IPS DF 4.7 (cell line): ENCODE measurements around the gene BRINP3.
"Not testable (repeated sequence)": the region's sequence is repeated elsewhere in the genome, so short reads cannot be mapped to it uniquely, and the experiment has no call there.

Experiments
- DNase-seq: peaks from one replicate; pipeline ENCODE4 v3.0.0-alpha.2; 2013; ENCODE audit warnings: low spot score; ENCODE audit errors: extremely low read depth

Gene BRINP3

DNA sequence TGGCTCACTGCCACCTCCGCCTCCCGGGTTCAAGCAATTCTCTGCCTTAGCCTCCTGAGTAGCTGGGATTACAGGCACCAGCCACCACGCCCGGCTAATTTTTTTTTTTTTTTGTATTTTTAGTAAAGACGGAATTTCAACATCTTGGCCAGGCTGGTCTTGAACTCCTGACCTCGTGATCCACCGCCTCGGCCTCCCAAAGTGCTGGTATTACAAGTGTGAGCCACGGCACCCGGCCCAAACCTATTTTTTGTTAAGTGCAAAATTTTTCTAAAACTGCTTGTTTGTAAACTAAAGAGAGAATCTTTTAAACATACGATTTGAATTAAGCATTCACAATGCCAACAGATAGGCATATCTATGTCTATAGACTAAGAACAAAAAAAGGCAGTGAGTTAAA, 357.1 kb downstream of the BRINP3 start:
- not testable (repeated sequence) for DNase-seq

DNA sequence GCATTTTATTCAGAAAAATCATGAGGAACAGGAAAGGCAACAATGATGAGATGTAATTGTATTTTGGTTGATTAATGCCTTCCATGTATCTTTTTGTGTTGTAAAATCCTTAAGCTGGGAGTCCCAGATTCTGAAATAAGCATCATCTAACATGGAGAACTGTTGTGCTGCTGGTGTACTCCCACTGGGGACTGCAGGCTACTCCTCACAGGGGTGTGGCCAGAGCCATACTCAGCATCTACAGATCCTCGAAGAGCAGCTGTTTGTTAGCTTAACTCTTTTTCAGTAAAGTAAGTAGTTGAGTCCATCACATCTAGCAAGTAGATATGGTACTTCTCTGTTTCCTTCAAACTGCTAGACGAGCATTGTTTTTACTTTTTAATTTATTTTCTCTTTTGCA, 358.0 kb downstream of the BRINP3 start:
- no peak for DNase-seq

DNA sequence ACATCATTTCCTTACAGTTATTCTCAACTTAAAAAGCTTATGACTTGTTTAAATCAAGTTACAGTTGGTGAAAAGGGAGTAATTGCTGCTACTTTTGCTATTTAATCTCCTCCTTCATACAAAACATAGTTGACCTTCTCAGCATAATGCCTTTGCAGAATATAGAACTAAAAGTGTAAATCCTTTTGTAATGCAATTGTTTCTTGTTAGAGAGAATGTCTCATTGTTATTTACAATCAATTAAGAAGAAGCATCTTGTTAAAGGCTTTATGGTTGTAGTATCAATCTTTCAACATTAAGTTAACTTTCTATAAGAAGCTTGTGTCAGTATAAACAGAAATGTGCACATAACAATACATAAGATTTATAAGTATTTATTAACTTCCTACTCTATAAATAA, 360.7 kb downstream of the BRINP3 start:
- DNase-seq: no peak

DNA sequence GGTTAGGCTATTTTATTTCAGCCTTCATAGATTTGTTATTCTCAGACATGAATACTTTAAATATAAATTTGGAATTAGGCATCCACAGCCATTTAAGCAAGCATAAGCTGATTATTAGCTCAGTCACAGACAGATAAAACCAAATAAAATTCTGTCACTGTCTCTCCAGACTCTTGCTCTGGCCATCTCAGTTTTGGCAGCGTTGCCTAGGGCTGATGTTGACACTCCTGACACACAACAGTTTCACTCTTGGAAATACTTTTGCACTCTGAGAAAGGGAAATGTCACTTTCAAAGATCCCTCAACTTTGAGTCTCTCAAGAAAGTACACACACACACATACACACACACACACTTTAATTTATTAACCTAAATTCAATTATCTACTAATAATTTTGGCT, 372.7 kb downstream of the BRINP3 start:
- DNase-seq: no peak

DNA sequence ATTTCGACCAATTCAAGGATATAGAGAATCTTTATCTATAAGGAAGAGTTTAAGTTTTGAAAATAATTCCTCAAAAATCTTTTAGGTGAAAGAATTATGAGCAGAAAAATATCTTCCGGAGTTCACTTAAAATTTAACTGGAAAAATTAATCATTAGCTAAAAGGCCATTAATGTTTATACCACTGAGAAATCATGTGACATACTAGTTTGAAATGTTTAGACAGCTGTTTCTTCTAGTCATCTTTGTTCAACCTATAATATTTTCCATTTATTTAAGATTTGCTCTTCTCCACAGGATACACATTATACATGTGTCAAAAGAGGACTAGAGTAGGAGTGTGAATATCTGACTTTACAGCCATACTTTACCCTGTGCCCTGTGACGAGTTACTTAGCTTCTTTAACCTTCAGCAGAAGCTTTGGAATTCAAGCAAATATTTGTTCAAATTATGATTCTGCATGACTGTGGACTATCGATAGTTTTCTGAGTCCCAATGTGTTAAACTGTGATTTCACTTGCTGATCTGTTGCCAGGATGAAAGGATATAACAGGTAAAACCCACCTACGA, 374.8 kb downstream of the BRINP3 start:
- DNase-seq: no peak

DNA sequence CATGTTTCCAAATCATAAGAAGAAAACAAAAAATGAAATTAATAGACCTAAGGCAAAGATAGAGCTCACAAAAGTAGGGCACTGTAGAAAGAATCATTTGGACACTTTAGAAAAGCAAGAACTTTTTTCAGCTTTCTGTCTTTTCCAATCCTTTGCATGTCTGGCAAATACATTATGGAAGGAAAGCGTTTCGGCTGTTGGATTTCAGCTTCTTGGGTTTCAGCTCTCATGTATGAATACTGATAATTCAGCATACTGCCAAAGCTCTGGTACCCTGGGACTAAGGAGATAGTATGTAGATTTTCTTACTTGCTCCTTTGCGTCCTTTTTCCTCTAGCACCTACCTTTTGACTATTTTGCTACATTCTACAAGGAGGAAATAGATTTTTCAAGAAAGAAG, 375.9 kb downstream of the BRINP3 start:
- DNase-seq: no peak

DNA sequence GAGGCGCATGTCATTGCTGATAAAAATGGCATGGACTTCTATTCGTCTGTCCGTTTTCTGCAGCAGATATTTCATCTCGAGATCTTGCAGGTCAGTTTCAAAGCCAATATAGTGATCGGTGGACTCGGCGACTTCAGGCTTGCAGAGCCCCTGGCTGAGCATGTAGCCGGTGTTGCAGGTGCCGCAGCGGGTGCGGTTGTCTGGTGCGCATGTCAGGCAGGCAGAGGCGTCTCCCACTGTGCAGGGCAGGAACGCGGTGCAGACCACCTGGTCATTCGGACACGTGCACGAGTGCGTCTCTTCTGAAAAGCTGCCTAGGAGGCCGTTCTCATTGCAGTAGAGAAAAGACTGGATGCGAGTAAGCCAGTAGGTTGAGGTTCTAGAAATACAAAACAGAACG, 378.9 kb downstream of the BRINP3 start:
- no peak for DNase-seq

DNA sequence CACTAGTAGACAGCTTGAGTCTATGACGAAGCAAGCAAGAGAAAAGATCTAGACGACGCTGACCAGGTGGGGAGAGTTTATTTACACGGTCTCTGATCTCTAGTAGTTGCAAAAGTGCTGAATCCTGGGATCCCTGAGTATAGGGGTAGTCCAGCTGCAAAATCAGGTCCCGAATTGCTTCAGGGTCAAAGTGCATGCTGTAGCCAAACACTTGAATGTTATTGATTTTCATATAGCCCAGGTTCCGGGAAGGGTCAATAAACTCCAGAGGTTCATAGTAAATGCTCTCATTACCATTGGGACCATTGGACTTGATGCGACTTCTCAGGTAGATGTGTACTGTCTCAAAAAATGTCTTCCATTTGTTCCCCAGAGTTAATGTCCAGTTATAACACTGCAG, 379.6 kb downstream of the BRINP3 start:
- DNase-seq: no peak

DNA sequence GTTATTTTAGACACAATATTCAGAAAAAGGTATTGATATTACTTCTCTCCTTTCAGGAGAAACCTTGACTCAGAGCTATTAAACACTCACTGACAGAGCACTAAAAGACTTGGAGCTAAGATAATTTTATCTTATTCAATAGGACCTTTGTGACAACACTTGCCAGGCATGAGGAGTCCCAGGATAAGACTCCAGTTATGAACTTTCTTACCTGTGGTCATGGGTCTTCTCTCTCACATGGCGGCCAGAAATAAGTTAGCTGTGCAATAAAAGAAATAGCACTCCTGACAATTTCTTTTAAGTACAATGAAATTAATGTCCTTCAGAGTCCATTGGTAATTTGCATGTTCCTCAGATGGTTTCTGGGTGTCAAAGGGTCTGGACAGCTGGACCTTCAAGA, 382.1 kb downstream of the BRINP3 start:
- DNase-seq: no peak

DNA sequence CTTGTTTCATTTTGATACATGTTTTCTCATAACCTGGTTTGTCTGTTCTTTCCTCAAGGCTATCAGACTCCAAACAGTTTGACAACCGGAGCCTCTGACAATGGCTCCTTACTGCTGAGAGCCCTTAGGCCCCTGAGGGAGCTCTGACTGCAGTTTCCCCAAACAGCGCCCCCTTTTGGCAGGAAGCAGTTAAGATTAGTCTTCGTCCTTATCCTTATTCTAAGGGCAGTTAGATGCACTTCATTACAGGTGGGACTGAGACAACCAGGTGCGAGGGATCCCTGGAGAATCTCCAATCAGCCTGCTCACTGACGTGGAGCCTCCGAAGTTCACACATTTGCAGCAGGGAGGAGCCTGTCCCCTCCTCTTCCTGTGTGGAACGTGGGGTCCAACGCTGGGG, 393.1 kb downstream of the BRINP3 start:
- DNase-seq: peak; percentile 58

DNA sequence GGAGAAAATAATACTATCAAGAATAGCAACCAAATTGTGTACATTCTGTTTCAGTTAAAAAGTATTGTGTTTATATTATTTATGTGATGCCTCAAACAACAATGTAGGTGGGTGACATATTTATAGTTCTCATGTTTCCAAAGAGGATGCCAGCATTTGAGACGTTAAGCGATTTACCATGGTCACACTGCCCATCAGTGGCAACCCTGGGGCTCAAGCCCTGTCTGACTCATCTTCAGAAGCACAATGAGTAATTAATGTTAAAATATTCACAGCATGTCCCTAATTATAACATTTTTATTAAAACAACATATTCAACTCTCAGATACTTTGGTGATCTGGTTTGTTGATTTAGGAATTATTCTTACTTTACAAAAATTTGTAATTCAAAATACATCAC, 409.4 kb downstream of the BRINP3 start:
- DNase-seq: no peak

DNA sequence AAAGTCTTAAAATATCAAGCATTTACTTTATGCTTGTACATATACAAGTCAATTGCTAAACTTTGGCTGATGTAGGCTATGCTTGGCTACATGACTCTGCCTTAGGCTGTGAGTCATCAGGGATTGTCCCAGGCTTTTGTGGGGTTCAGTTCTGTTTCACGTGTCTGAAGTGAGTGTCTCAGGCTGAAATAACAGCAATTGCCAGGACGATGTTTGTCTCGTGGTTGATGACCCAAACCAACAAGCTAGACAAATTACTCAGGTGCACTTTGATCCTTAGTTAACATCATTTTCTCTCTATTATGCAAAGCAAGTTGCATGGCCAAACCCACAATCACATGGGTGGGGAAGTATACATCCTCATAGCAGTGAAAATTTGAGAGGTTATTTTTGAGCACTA, 410.1 kb downstream of the BRINP3 start:
- no peak for DNase-seq

DNA sequence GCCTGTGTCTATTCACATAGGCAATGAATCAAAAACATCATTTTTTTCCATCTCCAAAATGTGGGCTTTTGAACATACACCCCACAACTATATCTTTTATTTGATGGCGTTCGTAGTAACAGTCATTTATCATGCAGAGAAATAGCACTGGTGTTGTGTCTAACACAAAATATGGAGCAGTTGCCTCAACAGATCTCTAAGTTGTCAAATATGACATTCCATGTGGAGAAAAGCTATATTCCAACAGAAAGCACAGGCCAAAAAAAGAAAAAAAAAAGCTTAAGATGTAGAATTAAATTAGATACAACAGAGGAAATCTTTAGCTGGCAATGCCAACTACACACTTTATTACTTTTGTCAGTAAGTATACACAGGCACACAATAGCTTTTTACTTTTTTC, 411.7 kb downstream of the BRINP3 start:
- DNase-seq: no peak

DNA sequence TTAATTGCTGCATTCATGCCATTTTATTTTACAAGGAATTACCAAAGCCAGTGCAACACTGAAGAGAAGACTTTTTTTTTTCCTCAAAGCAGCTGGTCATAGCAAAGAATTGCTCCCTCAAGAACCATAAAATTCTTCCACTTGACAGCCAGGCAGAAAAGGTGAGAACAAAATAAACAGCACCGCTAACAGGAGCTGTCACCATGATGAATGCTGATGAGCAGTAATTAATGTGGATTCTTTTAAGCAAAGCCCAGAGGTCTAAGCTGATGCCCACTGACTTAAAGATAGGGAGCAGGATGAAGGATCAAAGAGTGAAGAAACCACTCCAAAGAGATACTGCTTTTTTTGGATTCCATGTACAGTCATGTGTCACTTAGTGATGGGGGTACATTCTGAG, 428.4 kb downstream of the BRINP3 start:
- DNase-seq: no peak
